ENCODE results near the gene SLC7A5.
A peak's percentile ranks its signal among the peaks of the same experiment; 100 is the strongest.
"Not testable (repeated sequence)": the region's sequence is repeated elsewhere in the genome, so short reads cannot be mapped to it uniquely, and the experiment has no call there.

The SLC7A5 gene

GRCh38 chr16:87887931-87888330 is 18.6 kb upstream of the SLC7A5 start:
- not testable (repeated sequence) for DNase-seq

- not testable (repeated sequence) for DNase-seq
Measured at GRCh38 chr16:87885371-87885967, 16.2 kb upstream of the SLC7A5 start.

DNA sequence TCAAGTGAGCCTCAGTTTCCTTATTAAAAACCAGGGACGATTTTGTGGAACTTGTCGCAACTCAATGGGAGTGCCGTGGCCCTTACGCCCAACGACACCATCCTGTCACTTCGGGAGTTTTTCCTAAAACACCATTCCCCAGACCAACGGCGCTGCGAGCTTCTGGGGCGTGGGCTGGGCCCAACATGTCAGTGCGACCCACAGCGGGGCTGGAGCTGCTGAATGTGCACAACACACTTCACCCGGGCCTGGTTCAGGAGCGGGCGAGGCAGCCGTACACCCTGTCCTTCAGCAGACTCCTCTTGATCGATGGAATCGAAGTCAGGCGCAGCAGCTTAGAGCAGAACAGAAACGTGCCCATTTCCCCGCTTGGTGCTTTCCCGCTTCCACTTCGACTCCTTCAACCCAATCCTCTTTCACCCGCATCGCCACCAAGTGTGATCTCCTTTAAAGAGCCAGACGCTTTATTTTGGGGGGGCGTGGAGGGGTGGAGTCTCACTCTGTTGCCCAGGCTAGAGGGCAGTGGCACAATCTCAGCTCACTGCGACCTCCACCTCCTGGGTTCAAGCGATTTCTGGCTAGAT is 13.2 kb upstream of the SLC7A5 start:
- DNase-seq: no peak

DNA sequence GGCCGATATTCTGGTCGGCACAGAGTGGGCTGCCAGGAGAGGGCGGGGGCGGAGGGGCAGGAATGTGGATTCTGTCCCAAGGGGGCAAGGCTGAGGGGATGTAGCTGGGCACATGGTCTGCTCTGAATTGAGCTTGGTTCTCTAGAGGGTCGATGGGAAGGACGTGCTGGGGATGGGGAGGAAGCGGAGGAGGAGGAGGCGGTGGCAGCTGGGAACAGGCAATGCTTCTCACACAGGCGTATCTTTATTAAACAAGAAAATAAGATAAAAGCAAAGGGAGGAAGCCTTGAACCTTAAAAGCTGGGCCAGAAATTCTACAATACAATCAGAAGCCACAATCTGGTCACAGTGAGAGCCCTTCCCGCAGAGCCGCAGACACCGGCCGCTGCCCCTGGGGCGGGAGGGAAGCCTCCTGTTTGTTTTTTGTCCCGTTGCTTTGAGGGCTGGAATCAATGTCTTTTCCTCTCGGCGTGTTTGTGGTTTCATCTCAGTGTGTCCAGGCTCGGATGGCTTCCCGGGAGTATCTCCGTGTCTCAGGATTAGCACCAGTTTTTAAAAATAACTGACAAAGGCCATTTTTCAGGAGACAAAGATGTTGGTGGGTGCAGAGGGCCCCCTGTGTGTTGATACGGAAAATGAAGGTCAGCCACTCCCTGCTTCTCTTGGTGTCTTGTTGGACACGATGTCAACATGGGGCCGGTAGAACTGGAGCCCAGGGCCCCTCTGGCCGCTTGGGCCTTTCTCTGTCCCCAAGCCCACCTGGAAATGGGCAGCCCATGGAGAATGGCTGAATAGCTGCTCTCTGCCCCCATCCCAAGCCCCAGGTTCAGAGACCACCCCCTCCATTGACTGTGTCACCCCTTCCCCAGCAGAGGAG is 12.3 kb upstream of the SLC7A5 start:
- peak; percentile 54 for DNase-seq

DNA sequence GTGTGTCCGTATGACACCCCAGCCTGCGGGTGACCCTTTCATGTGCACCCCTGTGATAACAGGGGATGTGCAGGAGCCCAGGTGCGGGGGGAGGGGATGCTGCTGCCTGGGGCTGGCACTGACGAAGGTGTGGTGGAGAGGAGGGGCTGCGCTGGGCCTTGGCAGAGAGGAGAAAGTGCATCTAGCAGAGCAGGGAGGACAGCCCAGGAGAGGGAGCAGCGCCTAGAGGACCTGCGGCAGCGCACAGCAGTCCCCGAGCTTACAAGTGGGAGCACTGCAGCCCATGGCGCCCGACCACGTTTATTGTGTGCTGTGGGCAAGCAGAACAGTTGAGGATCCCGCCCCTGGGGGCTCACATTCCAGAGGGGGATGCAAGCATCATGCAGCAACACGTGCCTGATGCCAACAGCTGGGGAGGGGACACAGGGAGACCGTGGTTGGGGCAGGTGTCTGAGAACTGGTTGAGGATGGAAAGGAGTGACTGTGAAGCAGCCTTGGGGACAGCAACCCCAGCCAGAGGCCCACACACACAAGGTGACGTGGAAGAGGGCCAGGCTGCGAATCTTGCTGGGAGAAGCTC is 10.9 kb upstream of the SLC7A5 start:
- DNase-seq: peak; percentile 56

DNA sequence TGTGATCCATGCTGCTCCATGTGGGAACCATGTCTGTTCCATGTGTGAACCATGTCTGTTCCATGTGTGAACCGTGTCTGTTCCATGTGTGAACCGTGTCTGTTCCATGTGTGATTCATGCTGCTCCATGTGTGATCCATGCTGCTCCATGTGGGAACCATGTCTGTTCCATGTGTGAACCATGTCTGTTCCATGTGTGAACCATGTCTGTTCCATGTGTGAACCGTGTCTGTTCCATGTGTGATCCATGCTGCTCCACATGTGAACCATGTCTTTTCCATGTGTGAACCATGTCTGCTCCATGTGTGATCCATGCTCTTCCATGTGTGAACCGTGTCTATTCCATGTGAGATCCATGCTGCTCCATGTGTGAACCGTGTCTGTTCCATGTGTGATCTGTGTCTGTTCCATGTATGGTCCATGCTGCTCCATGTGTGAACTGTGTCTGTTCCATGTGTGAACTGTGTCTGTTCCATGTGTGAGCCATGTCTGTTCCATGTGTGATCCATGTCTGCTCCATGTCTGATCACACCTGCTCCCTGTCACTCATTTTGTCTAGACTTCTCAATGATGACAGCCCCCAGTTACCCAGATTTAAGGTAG is 10.2 kb upstream of the SLC7A5 start:
- not testable (repeated sequence) for DNase-seq

GRCh38 chr16:87878704-87879103 is 9.4 kb upstream of the SLC7A5 start:
- DNase-seq: peak; percentile 49

DNA sequence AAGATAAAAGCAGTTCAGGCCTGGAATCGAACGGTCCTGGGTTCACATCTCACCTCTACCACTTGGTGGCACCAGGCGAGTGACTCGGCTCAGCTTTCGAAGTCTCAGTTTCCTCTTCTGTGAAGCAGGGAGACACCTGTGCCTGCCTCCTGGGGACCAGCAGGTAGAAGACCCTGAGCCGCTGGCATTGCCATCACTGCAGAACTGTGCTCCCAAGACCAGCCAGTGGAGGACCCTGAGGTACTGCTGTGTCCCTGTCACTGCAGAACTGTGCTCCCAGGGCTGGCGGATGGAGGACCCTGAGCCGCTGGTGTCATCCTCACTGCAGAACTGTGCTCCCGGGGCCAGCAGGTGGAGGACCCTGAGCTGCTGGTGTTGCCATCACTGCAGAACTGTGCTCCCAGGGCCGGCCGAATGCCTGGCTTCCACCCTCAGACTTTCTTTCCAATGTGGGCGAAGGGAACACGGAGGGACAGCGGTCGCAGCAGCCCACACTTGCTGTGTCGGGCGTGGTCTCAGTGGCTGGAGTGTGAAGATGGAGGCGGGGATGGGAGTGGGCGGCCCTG is 8.7 kb upstream of the SLC7A5 start:
- peak; percentile 52 for DNase-seq

DNA sequence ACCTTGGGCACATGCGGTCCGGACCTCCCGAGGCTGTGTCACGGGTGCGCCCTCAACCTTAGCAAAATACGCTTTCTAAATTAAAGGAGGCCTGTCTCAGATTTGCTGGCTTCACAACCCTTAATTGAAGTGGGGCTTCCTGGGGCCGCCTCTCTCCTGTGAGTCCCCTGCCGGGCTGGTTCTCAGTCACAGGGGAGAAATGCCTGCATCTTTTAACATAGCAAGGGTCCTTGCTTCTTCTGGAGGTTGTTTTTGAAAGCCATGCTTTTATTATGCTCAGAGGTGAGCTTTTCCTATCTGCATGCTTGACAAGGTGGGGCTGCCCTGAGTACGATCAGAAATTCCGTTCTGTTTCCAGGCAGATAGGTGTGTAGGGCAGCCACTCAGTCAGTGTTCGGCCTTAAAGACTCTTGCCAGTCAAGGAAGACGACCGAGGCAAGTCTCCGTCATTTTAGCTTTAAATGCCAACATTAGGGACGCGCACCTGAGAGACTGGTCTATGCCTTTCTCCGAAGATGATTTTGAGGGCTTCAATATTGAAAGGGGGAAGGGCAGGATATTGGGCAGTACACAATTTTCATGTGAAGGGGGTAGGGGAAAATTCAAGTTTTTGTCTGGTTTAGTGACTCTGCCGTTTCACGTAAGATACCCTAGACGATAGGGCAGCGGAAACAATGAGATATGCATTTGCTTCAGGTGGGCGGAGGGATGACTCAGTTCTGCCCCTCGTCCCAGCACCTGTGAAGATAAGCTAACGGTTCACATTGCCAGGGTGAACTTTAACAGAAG is 5.5 kb upstream of the SLC7A5 start:
- peak; percentile 53 for DNase-seq

DNA sequence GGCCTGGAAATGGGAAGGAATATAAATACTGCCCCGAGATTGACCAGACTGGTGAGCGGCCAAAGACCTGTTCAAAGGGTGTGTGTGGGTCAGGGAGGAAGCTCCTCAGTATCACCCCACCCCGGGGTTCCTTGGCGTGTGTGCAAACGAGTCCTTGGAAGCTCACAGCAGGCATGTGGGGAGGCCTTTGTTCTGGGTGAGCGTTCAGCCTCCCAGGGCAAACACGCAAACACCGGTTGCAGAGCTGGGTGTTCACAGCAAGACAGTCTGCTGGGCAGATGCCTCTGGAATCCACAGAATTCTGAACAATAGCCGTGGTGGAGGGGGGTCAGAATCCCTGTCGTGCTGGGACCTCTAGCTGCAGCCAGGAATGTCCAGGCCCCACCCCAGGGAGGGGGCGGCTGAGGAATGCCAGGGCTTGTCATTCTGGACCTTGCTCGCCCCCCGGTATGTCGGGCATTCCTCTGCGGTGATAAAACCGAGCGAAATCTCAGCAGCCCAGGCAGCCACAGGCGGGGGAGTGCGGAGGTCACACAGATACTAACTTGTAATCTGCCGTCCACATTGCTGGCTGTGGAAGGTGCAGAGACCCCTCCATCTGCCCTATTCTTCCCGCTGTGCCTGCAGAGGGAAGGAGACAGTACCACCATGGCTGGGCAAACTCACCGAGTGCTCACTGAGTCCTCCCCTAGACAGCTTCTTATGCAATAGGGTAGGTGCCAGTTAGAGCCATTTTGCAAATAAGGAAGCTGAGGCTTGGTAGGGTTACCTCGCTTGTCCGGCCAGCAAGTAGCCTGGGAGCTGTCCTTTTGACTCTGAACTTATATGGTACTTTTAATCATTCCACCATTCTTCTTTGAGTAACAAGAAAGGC is 1.3 kb upstream of the SLC7A5 start:
- DNase-seq: peak; percentile 99

DNA sequence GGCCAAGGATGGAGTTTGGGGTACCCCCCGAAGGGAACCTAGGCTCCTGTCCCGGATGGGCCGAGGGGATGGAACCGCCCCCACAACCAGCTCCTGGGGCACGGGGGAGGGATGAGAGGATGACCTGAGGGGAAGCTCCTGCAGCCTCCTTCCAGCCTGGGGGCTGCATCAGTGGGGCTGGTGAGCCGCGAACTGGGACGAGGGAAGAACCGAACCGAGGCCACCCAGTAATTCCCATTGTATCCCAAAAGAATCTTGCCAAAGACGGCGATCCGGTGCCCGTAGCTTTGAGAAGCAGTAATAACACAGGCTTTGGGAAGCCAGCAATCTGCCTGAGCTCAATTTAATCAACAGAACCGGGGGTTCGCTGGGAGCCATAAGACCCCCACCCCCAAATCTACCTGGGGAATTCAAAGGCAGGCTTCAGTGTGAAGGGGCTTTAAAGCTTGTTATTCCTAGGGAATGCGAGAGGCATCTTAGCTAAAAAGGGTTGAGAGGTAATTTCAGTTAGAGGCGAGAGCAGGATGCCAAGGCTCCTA is 641 bp upstream of the SLC7A5 start:
- not testable (repeated sequence) for DNase-seq

- peak; percentile 57 for DNase-seq
Measured at GRCh38 chr16:87868254-87869029, 865 bp downstream of the SLC7A5 start.

- not testable (repeated sequence) for DNase-seq
Measured at GRCh38 chr16:87865902-87866555, 3.3 kb downstream of the SLC7A5 start.

GRCh38 chr16:87864331-87864989 is 4.8 kb downstream of the SLC7A5 start:
- no peak for DNase-seq

- not testable (repeated sequence) for DNase-seq
Measured at GRCh38 chr16:87863327-87863635, 6.0 kb downstream of the SLC7A5 start.

GRCh38 chr16:87862597-87863326 is 6.5 kb downstream of the SLC7A5 start:
- DNase-seq: not testable (repeated sequence)

- not testable (repeated sequence) for DNase-seq
Measured at GRCh38 chr16:87861300-87862099, 7.8 kb downstream of the SLC7A5 start.
